ENCODE data around the gene CARD11. TPM values are rescaled to one million over a fixed set of nuclear protein-coding genes. Genes with fewer than 3 reads are reported as not detected.

Gene CARD11
- total and polyA plus RNA-seq, 2 donors (not counting 1 experiment from before 2014, with no cell fraction given), result 0.02 TPM; not detected in 1

- no peaks in the 10 kb centered on the region for H3K36me3 ChIP-seq (ENCODE audit: control insufficient read depth, insufficient read depth, low read length)
- no peak overlapping the region for H2AFZ ChIP-seq (ENCODE audit: low read length)
- H4K20me1 ChIP-seq (ENCODE audit: control insufficient read depth, extremely low read depth, insufficient read depth, low read length), result no peaks in the 10 kb centered on the region
- TF ChIP-seq CTCF (conservative IDR thresholded peaks at IDR 0.05 in 1 of 2, IDR thresholded peaks at IDR 0.05 in 1 of 2; ENCODE audit: low read depth in 1 of 2, low read length in 2 of 2) (no peak), EZH2 (IDR thresholded peaks at IDR 0.05; ENCODE audit: low read length, missing control alignments) (no peak)
- no peaks in the 10 kb centered on the region for H3K79me2 ChIP-seq (ENCODE audit: control insufficient read depth, insufficient read depth, low read length)
- H3K9me3 ChIP-seq (ENCODE audit: control insufficient read depth, insufficient read depth, low read depth, low read length), result no peaks in the 10 kb centered on the region
- no peak overlapping the region for H3K9ac ChIP-seq (ENCODE audit: insufficient read depth, low read length)
- no peaks in the 10 kb centered on the region for H3K4me1 ChIP-seq (ENCODE audit: control insufficient read depth, extremely low read depth, insufficient read depth, low read length)
- H3K27me3 ChIP-seq (ENCODE audit: control insufficient read depth, insufficient read depth, low read length), result no peaks in the 10 kb centered on the region
- DNase-seq (ENCODE audit: low read depth in 2 of 2), result no peak
- no peak overlapping the region for H3K4me2 ChIP-seq (ENCODE audit: extremely low read depth, insufficient read depth, low read length)
- H3K4me3 ChIP-seq (replicated peaks in 1 of 4; ENCODE audit: control extremely low read depth in 1 of 4, insufficient read depth in 1 of 4, low read depth in 3 of 4, low read length in 4 of 4), result no peak overlapping the region
- H3K27ac ChIP-seq (ENCODE audit: insufficient read depth, low read length), result no peak overlapping the region
Measured at GRCh38 chr7:2974093-2974819, 69.4 kb downstream of the CARD11 start.

GRCh38 chr7:2972835-2973161 lies 70.9 kb downstream of the CARD11 start:
- H3K27me3 ChIP-seq (ENCODE audit: control insufficient read depth, insufficient read depth, low read length), result no peaks in the 10 kb centered on the region
- H3K79me2 ChIP-seq (ENCODE audit: control insufficient read depth, insufficient read depth, low read length), result no peaks in the 10 kb centered on the region
- H4K20me1 ChIP-seq (ENCODE audit: control insufficient read depth, extremely low read depth, insufficient read depth, low read length), result no peaks in the 10 kb centered on the region
- no peaks in the 10 kb centered on the region for H3K36me3 ChIP-seq (ENCODE audit: control insufficient read depth, insufficient read depth, low read length)
- H3K4me3 ChIP-seq (replicated peaks in 1 of 4; ENCODE audit: control extremely low read depth in 1 of 4, insufficient read depth in 1 of 4, low read depth in 3 of 4, low read length in 4 of 4), result no peak overlapping the region
- H3K4me2 ChIP-seq (ENCODE audit: extremely low read depth, insufficient read depth, low read length), result no peak overlapping the region
- H3K4me1 ChIP-seq (ENCODE audit: control insufficient read depth, extremely low read depth, insufficient read depth, low read length), result no peaks in the 10 kb centered on the region
- no peaks in the 10 kb centered on the region for H3K9me3 ChIP-seq (ENCODE audit: control insufficient read depth, insufficient read depth, low read depth, low read length)
- no peak overlapping the region for H2AFZ ChIP-seq (ENCODE audit: low read length)
- TF ChIP-seq CTCF (conservative IDR thresholded peaks at IDR 0.05 in 1 of 2, IDR thresholded peaks at IDR 0.05 in 1 of 2; ENCODE audit: low read depth in 1 of 2, low read length in 2 of 2), result no peak
- TF ChIP-seq EZH2 (IDR thresholded peaks at IDR 0.05; ENCODE audit: low read length, missing control alignments), result no peak
- no peak overlapping the region for H3K27ac ChIP-seq (ENCODE audit: insufficient read depth, low read length)
- no peak for DNase-seq (ENCODE audit: low read depth in 2 of 2)
- no peak overlapping the region for H3K9ac ChIP-seq (ENCODE audit: insufficient read depth, low read length)

GRCh38 chr7:2971914-2972834 lies 71.5 kb downstream of the CARD11 start:
- no peaks in the 10 kb centered on the region for H3K4me1 ChIP-seq (ENCODE audit: control insufficient read depth, extremely low read depth, insufficient read depth, low read length)
- H3K27ac ChIP-seq (ENCODE audit: insufficient read depth, low read length), result no peak overlapping the region
- DNase-seq (ENCODE audit: low read depth in 2 of 2), result no peak
- TF ChIP-seq EZH2 (IDR thresholded peaks at IDR 0.05; ENCODE audit: low read length, missing control alignments), result no peak
- TF ChIP-seq CTCF (conservative IDR thresholded peaks at IDR 0.05 in 1 of 2, IDR thresholded peaks at IDR 0.05 in 1 of 2; ENCODE audit: low read depth in 1 of 2, low read length in 2 of 2), result no peak
- no peaks in the 10 kb centered on the region for H4K20me1 ChIP-seq (ENCODE audit: control insufficient read depth, extremely low read depth, insufficient read depth, low read length)
- no peaks in the 10 kb centered on the region for H3K79me2 ChIP-seq (ENCODE audit: control insufficient read depth, insufficient read depth, low read length)
- no peak overlapping the region for H3K9ac ChIP-seq (ENCODE audit: insufficient read depth, low read length)
- no peak overlapping the region for H3K4me3 ChIP-seq (replicated peaks in 1 of 4; ENCODE audit: control extremely low read depth in 1 of 4, insufficient read depth in 1 of 4, low read depth in 3 of 4, low read length in 4 of 4)
- H3K36me3 ChIP-seq (ENCODE audit: control insufficient read depth, insufficient read depth, low read length), result no peaks in the 10 kb centered on the region
- no peaks in the 10 kb centered on the region for H3K27me3 ChIP-seq (ENCODE audit: control insufficient read depth, insufficient read depth, low read length)
- no peak overlapping the region for H3K4me2 ChIP-seq (ENCODE audit: extremely low read depth, insufficient read depth, low read length)
- H2AFZ ChIP-seq (ENCODE audit: low read length), result no peak overlapping the region
- H3K9me3 ChIP-seq (ENCODE audit: control insufficient read depth, insufficient read depth, low read depth, low read length), result no peaks in the 10 kb centered on the region

Measured in fibroblast of lung (primary cell).